Neural progenitor cell (in vitro differentiated cells): ENCODE measurements around the gene PPIH. TPM values are rescaled to one million over a fixed set of nuclear protein-coding genes. Genes with fewer than 3 reads are reported as not detected.
"Not testable (repeated sequence)": the region's sequence is repeated elsewhere in the genome, so short reads cannot be mapped to it uniquely, and the experiment has no call there.

Experiments
- DNase-seq: peaks from one replicate; pipeline ENCODE4 v3.0.0-alpha.2; 2016; ENCODE audit warnings: low spot score
- H2AFZ ChIP-seq: fragments of 200-600 bp; sonication (generic); replicated peaks from 2 replicates; pipeline ENCODE4 v1.6.1; 2016; ENCODE audit warnings: antibody characterized with exemption
- H3F3A ChIP-seq: fragments of 200-600 bp; sonication (generic); 2 replicates; pipeline ENCODE4 v1.6.1; 2016; ENCODE audit warnings: antibody characterized with exemption, low read depth
- H3K27ac ChIP-seq: fragments of 200-600 bp; sonication (generic); 2 replicates; pipeline ENCODE4 v1.5.1; 2016; ENCODE audit warnings: mild to moderate bottlenecking
- H3K27me3 ChIP-seq: fragments of 200-600 bp; sonication (generic); 2 replicates; pipeline ENCODE4 v1.6.1; 2016; ENCODE audit warnings: mild to moderate bottlenecking, moderate library complexity
- H3K36me3 ChIP-seq: fragments of 200-600 bp; sonication (generic); 2 replicates; pipeline ENCODE4 v1.5.1; 2016
- H3K4me1 ChIP-seq: fragments of 200-600 bp; sonication (generic); 2 replicates; pipeline ENCODE4 v1.6.1; 2016; ENCODE audit warnings: mixed run types
- H3K4me2 ChIP-seq: fragments of 200-600 bp; sonication (generic); 2 replicates; pipeline ENCODE4 v1.6.1; 2016
- H3K4me3 ChIP-seq: fragments of 200-600 bp; sonication (generic); 2 replicates; pipeline ENCODE4 v1.5.1; 2016
- H3K79me2 ChIP-seq: fragments of 200-600 bp; sonication (generic); 2 replicates; pipeline ENCODE4 v1.6.1; 2016; ENCODE audit warnings: low read depth
- H3K9ac ChIP-seq: fragments of 200-600 bp; sonication (generic); 2 replicates; pipeline ENCODE4 v1.6.1; 2016
- H3K9me3 ChIP-seq: fragments of 200-600 bp; sonication (generic); 2 replicates; pipeline ENCODE4 v1.5.1; 2016; ENCODE audit warnings: low read depth
- H4K20me1 ChIP-seq: fragments of 200-600 bp; sonication (generic); 2 replicates; pipeline ENCODE4 v1.6.1; 2016; ENCODE audit warnings: low read depth
- H3K27ac Mint-ChIP-seq: 3 replicates; pipeline ENCODE4 v1.8.0; 2021; ENCODE audit warnings: mixed read lengths
- H3K27me3 Mint-ChIP-seq: 2 replicates; pipeline ENCODE4 v1.8.0; 2022; ENCODE audit warnings: low read depth, mild to moderate bottlenecking, inconsistent platforms, moderate library complexity, mixed read lengths; ENCODE audit not compliant: insufficient read depth
- H3K36me3 Mint-ChIP-seq: 3 replicates; pipeline ENCODE4 v1.8.0; 2021; ENCODE audit warnings: mixed read lengths
- H3K4me1 Mint-ChIP-seq: 3 replicates; pipeline ENCODE4 v1.8.0; 2021; ENCODE audit warnings: mixed read lengths
- H3K4me3 Mint-ChIP-seq: 3 replicates; pipeline ENCODE4 v1.8.0; 2021; ENCODE audit warnings: mild to moderate bottlenecking, moderate library complexity, mixed read lengths
- H3K9me3 Mint-ChIP-seq: 3 replicates; pipeline ENCODE4 v1.8.0; 2020; ENCODE audit warnings: mixed read lengths
- CTCF ChIP-seq: fragments of 200-600 bp; sonication (generic); IDR thresholded peaks from 2 replicates; pipeline ENCODE4 v1.5.1; 2017; ENCODE audit warnings: antibody characterized with exemption, mild to moderate bottlenecking
- EZH2 ChIP-seq: fragments of 200-600 bp; sonication (generic); IDR thresholded peaks from 2 replicates; pipeline ENCODE4 v1.6.1; 2017; ENCODE audit warnings: antibody characterized with exemption, mild to moderate bottlenecking, moderate library complexity
- EZH2phosphoT487 ChIP-seq: fragments of 200-600 bp; sonication (generic); IDR thresholded peaks from 2 replicates; pipeline ENCODE4 v1.6.1; 2017; ENCODE audit warnings: antibody characterized with exemption
- total RNA-seq: library from RNA; depleted of rRNA; stranded (reverse); fragments of >200 nt; gene quantifications from 2 replicates; pipeline ENCODE4 v1.2.3, GENCODE V29; 2015; ENCODE audit warnings: low replicate concordance

PPIH gene
- total RNA-seq, 1 donor from 2014 or later, result 126 TPM

DNA sequence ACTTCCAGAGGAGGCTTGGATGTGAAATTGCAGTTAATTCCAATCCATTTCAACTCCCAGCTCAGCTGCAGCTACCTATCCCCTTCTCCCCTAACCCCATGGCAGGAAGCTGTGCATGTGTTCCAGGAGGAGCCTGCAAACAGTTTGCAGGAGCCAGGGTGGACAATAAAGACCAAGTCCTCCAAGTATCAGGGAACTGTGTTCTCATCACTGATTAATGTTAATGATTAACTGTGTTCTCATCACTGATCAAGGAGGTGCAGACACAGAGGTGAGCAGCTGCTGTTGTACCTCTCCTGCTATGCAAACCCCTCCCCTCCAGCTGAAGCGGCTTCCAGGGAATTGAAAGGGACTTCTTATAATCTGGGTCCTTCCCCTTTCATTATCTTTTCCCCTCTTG lies 62.6 kb downstream of the PPIH start:
- Mint-ChIP-seq H3K27me3 (no peaks in the 10 kb centered on the region), H3K4me3 (no peak overlapping the region), H3K4me1 (no peaks in the 10 kb centered on the region), H3K27ac (no peak overlapping the region), H3K36me3 (peaks cover 30% of the 10 kb centered on the region), H3K9me3 (peaks cover 10% of the 10 kb centered on the region)
- no peak for DNase-seq
- Histone ChIP-seq H3K4me2 (no peak overlapping the region), H3K4me3 (no peak overlapping the region), H3K9me3 (no peaks in the 10 kb centered on the region), H4K20me1 (peaks cover 4% of the 10 kb centered on the region), H3K9ac (no peak overlapping the region), H3K79me2 (no peaks in the 10 kb centered on the region), H2AFZ (no peak overlapping the region), H3K27me3 (no peaks in the 10 kb centered on the region), H3F3A (peaks cover 7% of the 10 kb centered on the region), H3K4me1 (no peaks in the 10 kb centered on the region), H3K27ac (no peak overlapping the region), H3K36me3 (no peaks in the 10 kb centered on the region)
- no peak for TF ChIP-seq EZH2
- no peak for TF ChIP-seq CTCF
- TF ChIP-seq EZH2phosphoT487, result no peak

DNA sequence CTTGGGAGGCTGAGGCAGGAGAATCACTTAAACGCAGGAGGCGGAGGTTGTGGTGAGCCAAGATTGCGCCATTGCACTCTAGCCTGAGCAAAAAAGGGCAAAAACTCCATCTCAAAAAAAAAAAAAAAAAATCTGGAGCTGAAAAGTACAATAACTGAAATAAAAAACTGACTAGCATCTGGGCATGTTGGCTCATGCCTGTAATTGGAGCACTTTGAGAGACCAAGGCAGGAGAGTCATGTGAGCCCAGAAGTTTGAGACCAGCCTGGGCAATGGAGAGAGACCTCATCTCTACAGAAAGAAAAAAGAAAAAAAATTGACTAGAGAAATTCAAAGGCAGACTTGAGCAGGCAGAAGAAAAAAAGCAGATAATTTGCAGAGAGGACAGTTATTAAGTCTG lies 63.7 kb downstream of the PPIH start:
- Histone ChIP-seq H4K20me1 (no peaks in the 10 kb centered on the region), H3K4me3 (no peak overlapping the region), H2AFZ (no peak overlapping the region), H3K9me3 (no peaks in the 10 kb centered on the region), H3K79me2 (no peaks in the 10 kb centered on the region), H3K36me3 (no peaks in the 10 kb centered on the region), H3K9ac (no peak overlapping the region), H3F3A (peaks cover 7% of the 10 kb centered on the region), H3K27me3 (no peaks in the 10 kb centered on the region), H3K4me2 (no peak overlapping the region), H3K27ac (no peak overlapping the region), H3K4me1 (no peaks in the 10 kb centered on the region)
- TF ChIP-seq EZH2phosphoT487 (no peak), CTCF (no peak), EZH2 (no peak)
- Mint-ChIP-seq H3K27ac (no peak overlapping the region), H3K36me3 (peaks cover 23% of the 10 kb centered on the region), H3K27me3 (no peaks in the 10 kb centered on the region), H3K9me3 (peaks cover 10% of the 10 kb centered on the region), H3K4me3 (no peak overlapping the region), H3K4me1 (no peaks in the 10 kb centered on the region)
- DNase-seq, result no peak

- H3K36me3 ChIP-seq, H2AFZ ChIP-seq, H3K9me3 ChIP-seq, H3K4me3 Mint-ChIP-seq, H3K9ac ChIP-seq, H3K4me2 ChIP-seq, H3K27me3 ChIP-seq, H3K4me1 Mint-ChIP-seq, H3K27me3 Mint-ChIP-seq, H3K27ac Mint-ChIP-seq, H3K4me1 ChIP-seq, H4K20me1 ChIP-seq, DNase-seq, H3K79me2 ChIP-seq, H3F3A ChIP-seq, H3K27ac ChIP-seq, H3K4me3 ChIP-seq: not testable (repeated sequence)
- Mint-ChIP-seq H3K9me3 (peaks cover 10% of the 10 kb centered on the region), H3K36me3 (peaks cover 18% of the 10 kb centered on the region)
These were observed 64.2 kb downstream of the PPIH start for GRCh38 chr1:42722403-42722802.

GRCh38 chr1:42723511-42723910 lies 65.3 kb downstream of the PPIH start:
- DNase-seq, result no peak
- Histone ChIP-seq H3K9ac (no peak overlapping the region), H3K79me2 (no peaks in the 10 kb centered on the region), H2AFZ (no peak overlapping the region), H3K9me3 (no peaks in the 10 kb centered on the region), H4K20me1 (no peaks in the 10 kb centered on the region), H3F3A (peaks cover 4% of the 10 kb centered on the region), H3K27me3 (no peaks in the 10 kb centered on the region), H3K27ac (no peak overlapping the region), H3K4me2 (no peak overlapping the region), H3K4me3 (no peak overlapping the region), H3K36me3 (no peaks in the 10 kb centered on the region), H3K4me1 (no peaks in the 10 kb centered on the region)
- Mint-ChIP-seq H3K4me1 (no peaks in the 10 kb centered on the region), H3K27me3 (no peaks in the 10 kb centered on the region), H3K36me3 (peaks cover 9% of the 10 kb centered on the region), H3K27ac (no peak overlapping the region), H3K4me3 (no peak overlapping the region), H3K9me3 (peaks cover 10% of the 10 kb centered on the region)
- TF ChIP-seq EZH2, result no peak
- TF ChIP-seq CTCF, result no peak
- TF ChIP-seq EZH2phosphoT487, result no peak

DNA sequence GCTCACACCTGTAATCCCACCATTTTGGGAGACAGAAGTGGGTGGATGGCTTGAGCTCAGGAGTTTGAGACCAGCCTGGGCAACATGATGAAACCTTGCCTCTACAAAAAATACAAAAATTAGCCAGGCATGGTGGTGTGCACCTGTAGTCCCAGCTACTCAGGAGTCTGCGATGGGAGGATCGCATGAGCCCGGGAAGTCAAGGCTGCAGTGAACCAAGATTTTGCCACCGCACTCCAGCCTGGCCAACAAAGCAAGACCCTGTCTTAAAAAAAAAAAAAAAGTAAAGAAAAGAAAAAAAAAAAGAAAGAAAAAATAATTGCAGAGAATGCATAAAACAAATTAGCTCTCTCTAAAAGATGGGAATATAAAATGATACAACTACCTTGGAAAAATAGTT lies 67.6 kb downstream of the PPIH start:
- H3K9ac ChIP-seq, DNase-seq, H3K27ac Mint-ChIP-seq, H3K27me3 ChIP-seq, H3K4me1 Mint-ChIP-seq, H2AFZ ChIP-seq, H3K27me3 Mint-ChIP-seq, H3K79me2 ChIP-seq, H3K36me3 ChIP-seq, H3K4me2 ChIP-seq, H3K4me3 Mint-ChIP-seq, H3K4me1 ChIP-seq, H3K4me3 ChIP-seq, H3K36me3 Mint-ChIP-seq, H3K27ac ChIP-seq, H3F3A ChIP-seq, H3K9me3 ChIP-seq, H4K20me1 ChIP-seq: not testable (repeated sequence)
- peaks cover 10% of the 10 kb centered on the region for H3K9me3 Mint-ChIP-seq
